HG03571 (cell line): ENCODE data around the gene ZFP2.

ENCODE experiments used
- ATAC-seq: cut with Tn5 transposase; IDR thresholded peaks from one replicate; pipeline ENCODE4 v1.9.1; 2021; ENCODE audit not compliant: unreplicated experiment

The ZFP2 gene

DNA sequence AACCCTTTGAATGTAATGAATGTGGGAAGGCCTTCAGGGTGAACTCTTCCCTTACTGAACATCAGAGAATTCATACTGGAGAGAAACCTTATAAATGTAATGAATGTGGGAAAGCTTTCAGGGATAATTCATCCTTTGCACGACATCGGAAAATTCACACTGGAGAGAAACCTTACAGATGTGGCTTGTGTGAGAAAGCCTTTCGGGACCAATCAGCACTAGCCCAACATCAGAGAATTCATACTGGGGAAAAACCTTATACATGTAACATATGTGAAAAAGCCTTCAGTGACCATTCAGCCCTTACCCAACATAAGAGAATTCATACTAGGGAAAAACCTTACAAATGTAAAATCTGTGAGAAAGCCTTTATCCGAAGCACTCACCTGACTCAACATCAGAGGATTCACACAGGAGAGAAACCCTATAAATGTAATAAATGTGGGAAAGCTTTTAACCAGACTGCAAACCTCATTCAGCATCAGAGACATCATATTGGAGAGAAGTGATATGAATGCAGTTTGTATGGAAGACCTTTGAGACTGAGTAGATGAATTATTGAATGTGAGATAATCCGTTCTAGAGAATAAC, 69.8 kb downstream of the ZFP2 start:
- ATAC-seq, result no peak

DNA sequence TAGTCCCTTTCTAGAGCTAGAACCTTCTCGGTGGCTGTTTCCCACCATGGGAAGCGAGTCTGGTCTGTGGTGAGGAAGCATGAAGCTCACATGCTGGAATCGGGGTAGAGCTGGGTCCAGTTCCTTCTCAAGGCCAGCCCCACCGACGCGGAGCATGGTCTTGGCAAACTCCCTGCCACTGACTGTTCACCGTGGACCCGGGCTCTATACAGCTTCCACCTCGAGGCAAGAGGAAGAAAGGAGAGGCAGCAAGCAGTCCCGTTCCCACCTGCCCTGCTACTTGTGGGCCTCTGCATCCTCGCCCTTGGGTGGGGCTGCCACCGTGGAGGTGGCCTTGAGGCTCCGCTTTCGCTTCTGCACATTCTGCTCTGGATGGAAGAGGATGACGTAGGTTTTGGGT, 85.7 kb downstream of the ZFP2 start:
- no peak for ATAC-seq
